Urinary bladder (tissue), 4 donors: Measurements from ENCODE around the gene CELSR1. TPM values are rescaled to one million over a fixed set of nuclear protein-coding genes. Genes with fewer than 3 reads are reported as not detected.
"Not testable (repeated sequence)": the region's sequence is repeated elsewhere in the genome, so short reads cannot be mapped to it uniquely, and the experiment has no call there.

Experiments
- DNase-seq: peaks from one replicate; pipeline ENCODE4 v3.0.0-alpha.2; 2015; ENCODE audit errors: extremely low spot score
- H3K27ac ChIP-seq: one replicate; pipeline ENCODE4 v1.5.1; 2013; ENCODE audit warnings: low read depth, mild to moderate bottlenecking, moderate library complexity
- H3K36me3 ChIP-seq: one replicate; pipeline ENCODE4 v1.6.1; 2013; ENCODE audit warnings: mild to moderate bottlenecking, moderate library complexity; ENCODE audit not compliant: insufficient read depth
- H3K4me1 ChIP-seq: one replicate; pipeline ENCODE4 v1.6.1; 2013; ENCODE audit warnings: mild to moderate bottlenecking, moderate library complexity; ENCODE audit not compliant: insufficient read depth
- H3K4me3 ChIP-seq: one replicate; pipeline ENCODE4 v1.5.1; 2013; ENCODE audit warnings: low read depth, low read length
- WGBS: extraction: QIAGEN DNeasy Blood & Tissue Kit; methylation state at CpG from one replicate; pipeline ENCODE4 v1.1.7; 2013; 5-methylcytosine and 5-hydroxymethylcytosine counted together
- polyA plus RNA-seq: library from polyadenylated mRNA; stranded (reverse); fragments of 200-250 nt; gene quantifications from one replicate; pipeline ENCODE4 v1.2.3, GENCODE V29; 2013
- total RNA-seq: library from RNA; depleted of rRNA; stranded (reverse); fragments of >200 nt; gene quantifications from one replicate; pipeline ENCODE4 v1.2.3, GENCODE V29; 2014
- donor health status: healthy with polysubstance abuse.
- donor health status: healthy.

CELSR1 gene
- total and polyA plus RNA-seq, 2 donors, result 3.2 to 4.5 TPM

DNA sequence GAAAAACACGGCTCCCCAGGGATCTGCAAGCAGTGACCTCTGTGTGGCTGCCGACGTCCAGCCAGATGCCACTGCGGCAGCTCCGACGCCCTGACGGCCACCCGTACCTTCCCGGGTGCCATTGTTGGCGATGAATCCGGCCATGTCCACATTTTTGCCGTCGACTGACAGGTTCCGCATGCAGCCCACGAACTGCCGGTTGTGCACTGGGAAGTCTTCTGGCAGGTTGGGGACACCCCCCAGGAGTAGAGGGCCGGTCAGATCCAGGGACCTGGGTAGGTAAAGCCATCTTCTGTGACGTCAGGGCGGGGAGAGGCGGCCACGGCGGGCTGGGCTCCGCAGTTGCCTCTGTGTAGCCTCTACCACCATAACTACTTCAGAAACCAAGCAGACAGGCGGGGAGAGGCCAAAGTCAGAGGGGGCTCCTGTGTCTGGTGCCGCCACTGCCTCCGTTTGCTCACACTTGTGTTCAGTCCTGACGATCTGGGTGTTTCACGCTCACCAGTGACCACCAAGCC, 127.1 kb downstream of the CELSR1 start:
- Histone ChIP-seq H3K4me3 (no peak overlapping the region), H3K4me1 (no peaks in the 10 kb centered on the region), H3K27ac (no peak overlapping the region), H3K36me3 (no peaks in the 10 kb centered on the region)
- no peak for DNase-seq
- WGBS, result 92% methylated on average over 28 of the region's 28 CpGs

DNA sequence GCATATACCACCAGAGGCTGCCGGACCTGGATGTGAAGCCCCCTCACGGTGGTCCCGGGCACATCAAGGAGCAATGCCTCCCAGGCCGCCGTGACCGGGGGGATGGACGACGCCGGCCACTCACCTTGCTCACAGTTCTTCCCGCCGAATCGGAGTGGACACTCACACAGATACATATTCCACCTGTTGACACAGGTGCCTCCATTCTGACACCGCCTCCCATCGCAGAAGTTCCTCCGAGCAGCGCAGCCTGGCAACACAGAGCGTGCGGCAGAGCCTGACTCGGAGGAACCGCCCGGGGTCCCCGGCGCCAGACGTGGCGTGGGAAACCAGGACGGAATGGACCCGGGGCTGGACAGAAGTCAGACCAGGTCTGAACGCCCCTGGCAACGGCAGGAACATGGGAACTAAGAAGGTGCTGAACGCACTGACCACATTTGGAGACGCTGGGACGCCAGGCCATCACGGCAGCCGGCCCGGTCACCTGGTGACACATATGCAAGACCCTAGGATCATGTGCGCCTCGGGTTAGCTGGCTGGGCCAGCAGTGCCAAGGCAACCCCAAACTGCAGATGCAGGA, 127.7 kb downstream of the CELSR1 start:
- WGBS, result 94% methylated on average over 37 of the region's 37 CpGs

DNA sequence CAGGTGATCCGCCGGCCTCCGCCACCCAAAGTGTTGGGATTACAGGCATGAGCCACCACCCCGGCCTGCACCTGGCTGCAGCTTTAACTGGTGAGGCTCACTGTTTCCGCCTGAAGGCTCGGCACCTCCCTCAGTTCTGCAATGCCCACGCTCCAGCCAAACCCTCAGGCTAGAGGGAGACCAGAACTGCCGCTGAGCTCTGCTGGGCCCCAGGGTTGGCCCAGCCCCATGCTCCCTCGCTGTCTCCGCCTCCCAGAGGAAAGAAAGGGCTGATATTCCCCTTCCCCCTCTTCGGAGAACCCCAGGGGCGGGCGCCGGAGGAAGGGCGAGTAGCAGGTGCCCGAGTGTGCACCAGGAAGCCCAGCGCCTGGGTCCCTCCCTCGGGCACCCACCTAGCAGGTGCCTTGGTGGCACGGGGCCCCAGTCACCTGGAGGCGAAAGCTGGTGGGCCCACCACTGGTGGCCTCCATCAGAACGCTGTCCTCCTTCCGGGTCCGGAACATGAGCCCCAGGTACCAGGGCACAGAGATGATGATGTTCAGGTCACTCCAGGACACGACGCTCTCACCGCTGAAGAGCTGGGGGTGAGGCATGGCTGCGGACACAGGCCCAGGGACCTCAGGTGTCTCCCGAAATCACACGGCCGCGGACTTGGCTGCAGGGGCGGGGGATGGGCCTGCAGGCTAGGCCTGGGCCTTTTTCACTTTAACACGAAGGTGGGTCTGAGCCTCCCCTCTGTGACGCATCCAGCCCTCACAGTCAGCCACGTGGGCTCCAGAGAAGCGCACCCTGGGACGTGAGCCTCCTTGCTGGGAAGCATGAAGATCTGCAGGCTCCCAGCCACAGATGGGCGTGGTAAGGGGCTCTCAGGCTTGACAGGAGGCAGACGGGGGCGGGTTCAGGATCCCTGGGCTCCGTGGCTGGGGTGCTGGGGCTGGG, 128.6 kb downstream of the CELSR1 start:
- DNase-seq, result no peak
- H3K4me1 ChIP-seq, result no peaks in the 10 kb centered on the region
- no peaks in the 10 kb centered on the region for H3K36me3 ChIP-seq
- no peak overlapping the region for H3K4me3 ChIP-seq
- WGBS, result 85% methylated on average over 41 of the region's 41 CpGs
- no peak overlapping the region for H3K27ac ChIP-seq

More for the DNA sequence above, 127.7 kb downstream of the CELSR1 start:
- H3K27ac ChIP-seq, result no peak overlapping the region
- no peak overlapping the region for H3K4me3 ChIP-seq
- H3K4me1 ChIP-seq, result no peaks in the 10 kb centered on the region
- H3K36me3 ChIP-seq, result no peaks in the 10 kb centered on the region
- DNase-seq, result no peak

DNA sequence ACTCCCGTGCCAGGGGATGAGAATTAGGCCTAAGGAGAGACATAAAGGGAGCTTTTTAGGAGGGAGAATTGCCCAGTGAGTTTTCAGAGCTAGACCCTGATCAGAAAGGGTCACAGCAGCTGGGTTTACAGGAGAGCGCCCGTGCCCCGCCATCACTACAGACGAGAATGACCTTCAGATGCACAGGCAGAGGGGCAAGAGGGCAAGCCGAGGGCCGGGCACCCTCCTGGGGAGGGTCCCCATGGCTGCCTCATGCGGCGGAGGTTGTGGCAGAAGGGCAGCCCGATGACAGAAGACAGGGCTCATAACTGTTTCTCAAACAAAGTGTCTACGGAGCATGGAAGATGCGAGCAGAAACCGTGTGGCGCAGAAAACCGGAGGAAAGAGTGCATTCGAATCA, 129.7 kb downstream of the CELSR1 start:
- Histone ChIP-seq H3K36me3 (no peaks in the 10 kb centered on the region), H3K4me1 (no peaks in the 10 kb centered on the region), H3K4me3 (no peak overlapping the region), H3K27ac (no peak overlapping the region)
- 91% methylated on average over 16 of the region's 16 CpGs for WGBS
- DNase-seq, result no peak

DNA sequence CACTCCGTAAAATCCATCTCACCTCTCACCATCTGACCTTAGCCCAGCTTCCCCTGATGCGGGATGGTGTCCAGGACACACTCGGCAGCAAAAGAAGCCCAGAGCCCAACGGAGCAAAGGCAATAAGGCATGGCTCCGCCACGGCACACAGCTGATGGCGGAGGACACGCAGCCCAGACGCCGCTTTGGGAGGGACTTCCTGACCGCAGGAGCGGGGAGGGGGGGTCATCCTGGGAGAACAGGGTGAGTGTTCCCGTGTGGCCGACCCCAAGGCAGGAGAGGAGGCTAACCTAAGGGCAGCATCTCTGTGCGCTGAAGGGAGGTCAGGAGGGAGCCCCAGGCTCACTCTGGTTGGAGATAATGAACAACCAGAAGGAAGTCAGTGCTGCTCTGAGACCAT, 130.6 kb downstream of the CELSR1 start:
- Histone ChIP-seq H3K36me3 (no peaks in the 10 kb centered on the region), H3K4me1 (no peaks in the 10 kb centered on the region), H3K4me3 (no peak overlapping the region), H3K27ac (no peak overlapping the region)
- 82% methylated on average over 15 of the region's 15 CpGs for WGBS
- DNase-seq, result no peak

DNA sequence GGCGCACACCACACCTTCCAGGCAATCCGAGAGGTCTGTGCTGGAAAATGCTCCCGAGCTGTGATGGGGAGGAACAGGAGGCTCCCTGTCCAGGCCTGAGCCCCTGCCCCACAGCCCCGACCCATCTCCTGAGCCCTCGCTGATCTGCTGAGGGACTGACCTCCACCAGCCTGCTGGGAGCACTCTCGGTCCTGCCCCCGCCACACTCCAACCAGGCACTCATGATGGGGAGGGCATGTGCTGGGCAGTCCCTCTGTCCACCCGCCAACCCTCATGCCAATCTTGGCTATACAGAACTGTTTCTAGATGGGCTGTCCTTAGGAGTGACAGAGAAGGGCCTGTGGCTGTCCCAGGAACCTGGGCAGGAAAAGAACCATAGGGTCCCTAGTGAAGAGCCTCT, 131.1 kb downstream of the CELSR1 start:
- Histone ChIP-seq H3K4me1 (no peaks in the 10 kb centered on the region), H3K27ac (no peak overlapping the region), H3K4me3 (no peak overlapping the region), H3K36me3 (no peaks in the 10 kb centered on the region)
- 88% methylated on average over 8 of the region's 8 CpGs for WGBS
- no peak for DNase-seq

DNA sequence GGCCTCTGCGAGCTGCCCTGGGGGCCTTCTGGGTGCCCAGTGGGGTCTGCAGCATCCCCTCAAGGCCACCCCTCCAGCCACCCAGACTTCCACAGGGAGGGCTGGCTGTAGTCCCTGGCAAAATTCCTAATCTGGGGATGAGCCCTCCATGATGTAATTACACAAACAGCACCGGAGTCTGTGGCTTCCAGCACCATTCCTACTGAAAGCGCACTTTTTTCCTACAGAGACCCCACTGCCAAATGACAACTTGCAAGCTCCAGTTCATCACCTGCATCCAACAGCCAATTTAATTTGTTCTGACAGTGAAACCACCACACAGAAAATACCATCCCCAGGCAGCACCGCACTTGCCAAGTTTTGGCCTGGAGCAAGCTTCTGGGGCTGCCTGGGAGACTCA, 131.5 kb downstream of the CELSR1 start:
- H3K4me3 ChIP-seq, result no peak overlapping the region
- WGBS, result 76% methylated on average over 4 of the region's 4 CpGs
- DNase-seq, result no peak
- no peaks in the 10 kb centered on the region for H3K36me3 ChIP-seq
- H3K27ac ChIP-seq, result no peak overlapping the region
- H3K4me1 ChIP-seq, result no peaks in the 10 kb centered on the region

DNA sequence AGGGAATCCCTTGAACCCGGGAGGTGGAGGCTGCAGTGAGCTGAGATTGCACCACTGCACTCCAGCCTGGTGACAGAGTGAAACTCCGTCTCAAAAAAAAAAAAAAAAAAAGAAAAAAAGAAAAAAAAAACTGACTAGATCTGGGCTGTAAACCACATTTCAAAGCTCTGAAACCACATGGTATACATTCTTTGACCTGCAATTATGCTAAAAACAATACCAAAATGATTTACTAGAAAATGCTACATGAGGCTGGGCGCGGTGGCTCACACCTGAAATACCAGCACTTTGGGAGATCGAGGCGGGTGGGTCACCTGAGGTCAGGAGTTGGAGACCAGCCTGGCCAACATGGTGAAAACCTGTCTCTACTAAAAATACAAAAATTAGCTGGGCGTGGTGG, 133.5 kb downstream of the CELSR1 start:
- not testable (repeated sequence) for H3K4me3 ChIP-seq, H3K4me1 ChIP-seq, H3K27ac ChIP-seq, H3K36me3 ChIP-seq, DNase-seq
- 87% methylated on average over 7 of the region's 7 CpGs for WGBS

DNA sequence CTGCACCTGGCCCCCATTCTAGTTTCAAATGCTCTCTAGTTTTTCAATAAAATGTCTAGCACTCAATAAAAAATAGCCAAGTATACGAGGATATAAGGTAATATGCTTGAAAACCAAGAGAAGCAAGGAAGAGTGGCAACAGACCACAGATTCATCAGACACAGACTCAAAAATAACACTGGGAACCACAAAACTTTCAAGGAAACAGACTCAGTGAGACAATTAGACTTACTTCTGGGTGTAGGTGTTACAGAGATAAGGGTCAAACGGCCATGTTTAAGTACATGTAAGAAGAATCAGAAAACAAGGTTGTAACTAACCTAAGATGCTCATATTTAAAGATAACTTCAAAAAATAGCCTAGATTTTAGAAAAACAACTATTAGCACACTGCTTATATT, 134.9 kb downstream of the CELSR1 start:
- H3K4me1 ChIP-seq, result no peaks in the 10 kb centered on the region
- 51% methylated on average over 2 of the region's 2 CpGs for WGBS

DNA sequence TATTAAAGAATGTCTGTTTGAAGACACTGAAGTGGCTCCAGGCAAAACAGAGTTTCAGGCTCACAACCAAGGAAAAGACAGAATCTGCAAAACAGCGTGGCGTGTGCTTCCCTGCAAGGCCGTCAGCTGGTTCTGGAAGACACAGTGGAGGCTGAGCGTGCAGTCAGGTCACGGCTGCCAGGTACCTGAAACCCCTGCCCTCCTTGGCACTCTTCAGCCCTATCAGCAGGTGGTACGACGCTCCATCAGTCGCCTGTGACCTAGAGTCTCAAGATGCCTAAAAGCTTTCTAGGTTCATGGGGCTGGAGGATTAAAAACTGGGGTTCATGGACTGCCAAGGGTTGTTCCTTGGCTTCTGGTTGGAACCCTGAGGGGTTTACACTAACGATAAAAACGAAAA, 136.1 kb downstream of the CELSR1 start:
- no peak overlapping the region for H3K27ac ChIP-seq
- DNase-seq, result no peak
- no peaks in the 10 kb centered on the region for H3K36me3 ChIP-seq
- 83% methylated on average over 10 of the region's 10 CpGs for WGBS
- H3K4me1 ChIP-seq, result no peaks in the 10 kb centered on the region
- H3K4me3 ChIP-seq, result no peak overlapping the region

More for the DNA sequence above, 134.9 kb downstream of the CELSR1 start:
- Histone ChIP-seq H3K36me3 (no peaks in the 10 kb centered on the region), H3K27ac (no peak overlapping the region), H3K4me3 (no peak overlapping the region)
- no peak for DNase-seq

DNA sequence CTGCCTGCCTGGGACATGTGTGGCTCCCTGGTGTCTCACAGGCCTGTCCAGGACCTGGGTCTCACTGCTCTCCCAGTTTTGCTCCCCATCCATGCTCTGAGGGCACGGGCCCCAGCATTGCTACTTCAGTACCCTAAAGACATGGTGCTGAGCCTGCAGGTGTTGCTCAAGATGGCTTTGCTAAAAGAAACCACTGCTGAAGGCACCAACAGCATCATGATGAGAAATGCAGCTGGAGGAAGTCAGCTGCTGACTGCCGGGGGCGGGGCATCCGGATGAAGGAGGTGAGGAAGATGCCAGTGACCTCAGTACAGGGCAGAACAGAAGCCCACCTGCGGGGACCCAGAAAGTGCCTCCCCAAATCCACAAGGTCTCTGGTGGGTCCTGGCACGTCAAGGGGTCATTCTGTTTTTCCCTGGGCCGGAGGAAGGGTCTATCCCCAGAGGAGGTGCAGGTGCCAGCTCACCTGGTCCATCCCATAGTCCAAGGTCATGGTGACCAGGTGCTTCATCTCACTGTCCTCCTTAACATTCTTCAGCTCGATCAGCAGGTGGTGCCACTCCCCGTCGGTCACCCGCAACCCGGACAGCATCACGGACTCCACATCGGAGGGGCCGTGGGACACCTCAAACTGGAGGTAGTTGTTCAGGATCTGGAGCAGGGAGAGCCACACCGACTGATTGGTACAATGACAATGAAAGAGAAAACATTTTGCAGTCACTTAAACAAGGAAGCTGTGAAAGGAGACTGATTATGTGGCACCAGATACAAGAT, 138.0 kb downstream of the CELSR1 start:
- H3K36me3 ChIP-seq, result no peaks in the 10 kb centered on the region
- H3K27ac ChIP-seq, result no peak overlapping the region
- WGBS, result 88% methylated on average over 16 of the region's 16 CpGs
- H3K4me3 ChIP-seq, result no peak overlapping the region
- no peak for DNase-seq
- no peaks in the 10 kb centered on the region for H3K4me1 ChIP-seq

DNA sequence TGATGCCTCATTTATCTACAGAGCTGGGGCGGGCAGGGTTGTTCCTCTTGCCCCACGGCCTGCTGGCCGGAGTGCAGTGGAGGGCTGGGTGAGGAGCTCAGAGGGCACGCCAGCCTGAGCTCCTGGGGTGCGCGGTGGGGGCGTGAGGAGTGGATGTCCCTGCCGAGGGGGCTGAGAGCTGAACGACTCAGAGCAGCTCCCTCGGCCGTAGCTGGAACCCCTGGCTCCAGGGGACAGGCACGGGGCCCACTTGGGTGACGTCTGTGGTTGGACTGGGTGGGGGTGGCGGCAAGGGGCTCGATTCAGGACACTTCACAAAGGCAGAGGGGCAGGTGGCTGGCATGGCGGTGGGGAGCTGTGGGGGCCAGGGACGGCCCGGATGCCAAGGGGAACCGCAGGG, 139.5 kb downstream of the CELSR1 start:
- H3K36me3 ChIP-seq, result no peaks in the 10 kb centered on the region
- 89% methylated on average over 19 of the region's 19 CpGs for WGBS
- no peak for DNase-seq

DNA sequence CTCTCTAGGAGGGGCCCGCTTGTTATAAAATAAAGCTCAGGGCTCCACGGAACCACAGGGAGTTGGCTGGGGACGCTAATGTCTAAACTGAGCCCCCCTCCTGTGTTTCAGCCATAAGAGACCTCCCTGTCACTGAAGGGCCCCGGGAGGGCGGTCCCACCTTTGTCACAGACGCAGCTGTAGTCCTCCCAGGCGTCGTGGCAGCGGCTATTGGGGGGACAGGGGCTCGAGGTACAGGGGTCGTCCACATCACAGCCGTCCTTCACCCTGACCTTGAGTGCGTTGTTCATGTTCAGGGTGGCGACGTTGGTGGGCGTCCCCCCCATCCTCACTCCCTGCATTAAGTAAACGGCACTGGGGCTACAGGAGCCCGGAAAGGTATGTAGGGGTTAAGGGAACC, 139.9 kb downstream of the CELSR1 start:
- H3K27ac ChIP-seq, result no peak overlapping the region
- H3K4me3 ChIP-seq, result no peak overlapping the region
- no peaks in the 10 kb centered on the region for H3K36me3 ChIP-seq
- 83% methylated on average over 18 of the region's 18 CpGs for WGBS
- no peaks in the 10 kb centered on the region for H3K4me1 ChIP-seq
- no peak for DNase-seq

More for the DNA sequence above, 139.5 kb downstream of the CELSR1 start:
- H3K27ac ChIP-seq, result no peak overlapping the region
- no peaks in the 10 kb centered on the region for H3K4me1 ChIP-seq
- no peak overlapping the region for H3K4me3 ChIP-seq
